Peyer's patch (tissue), 4 donors: ENCODE measurements around the gene NRARP.

Experiments used
- POLR2A ChIP-seq, 2 donors: fragments of 450-650 bp; IDR thresholded peaks; one replicate each; pipeline ENCODE4 v1.5.1; 2017; ENCODE audit warnings: antibody characterized with exemption in 2 of 2, mild to moderate bottlenecking in 2 of 2, moderate library complexity in 2 of 2
- TF ChIP-seq, protein P1 (sequence below), 6 experiments: fragments of 450-650 bp in 4 of 6; fragments of 200-600 bp in 2 of 6; sonication (generic) in 1 of 6; IDR thresholded peaks; one replicate each; pipeline ENCODE4 v1.5.1; 2017 to 2019; ENCODE audit warnings: antibody characterized with exemption in 6 of 6, mild to moderate bottlenecking in 3 of 6, moderate library complexity in 1 of 6

DNA sequence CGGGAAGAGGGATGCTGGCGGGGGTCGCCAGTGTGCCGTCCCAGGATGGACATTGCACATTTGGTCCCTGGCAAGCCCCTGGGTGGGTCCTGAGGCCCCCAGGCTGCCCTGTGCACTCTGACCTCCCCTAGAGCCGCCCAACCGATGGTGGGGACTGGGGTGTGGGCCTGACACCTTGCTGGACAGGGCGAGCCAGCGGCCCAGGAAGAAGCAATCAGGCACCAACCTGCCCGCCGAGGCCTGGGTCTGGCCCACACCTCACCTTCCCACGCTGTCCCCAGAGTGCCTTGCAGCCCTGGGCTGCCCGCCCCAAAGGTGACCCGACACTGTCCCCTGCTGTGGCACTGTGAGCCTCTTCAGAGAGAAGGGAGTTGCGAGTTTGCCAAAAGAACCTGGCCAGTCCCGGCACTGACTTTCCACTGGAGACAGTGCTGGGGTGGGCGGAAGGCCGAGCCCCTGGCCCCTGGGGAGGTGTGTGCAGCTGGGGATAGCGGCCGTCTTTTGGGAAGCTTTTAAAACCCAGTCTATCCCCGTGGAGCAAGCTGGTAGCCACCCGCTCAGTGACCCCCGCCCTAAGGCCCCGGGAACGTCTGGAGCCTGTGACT, 12.0 kb upstream of the NRARP start:
- TF ChIP-seq POLR2A (IDR thresholded peaks at IDR 0.05) = no peak
- TF ChIP-seq, protein P1, sequence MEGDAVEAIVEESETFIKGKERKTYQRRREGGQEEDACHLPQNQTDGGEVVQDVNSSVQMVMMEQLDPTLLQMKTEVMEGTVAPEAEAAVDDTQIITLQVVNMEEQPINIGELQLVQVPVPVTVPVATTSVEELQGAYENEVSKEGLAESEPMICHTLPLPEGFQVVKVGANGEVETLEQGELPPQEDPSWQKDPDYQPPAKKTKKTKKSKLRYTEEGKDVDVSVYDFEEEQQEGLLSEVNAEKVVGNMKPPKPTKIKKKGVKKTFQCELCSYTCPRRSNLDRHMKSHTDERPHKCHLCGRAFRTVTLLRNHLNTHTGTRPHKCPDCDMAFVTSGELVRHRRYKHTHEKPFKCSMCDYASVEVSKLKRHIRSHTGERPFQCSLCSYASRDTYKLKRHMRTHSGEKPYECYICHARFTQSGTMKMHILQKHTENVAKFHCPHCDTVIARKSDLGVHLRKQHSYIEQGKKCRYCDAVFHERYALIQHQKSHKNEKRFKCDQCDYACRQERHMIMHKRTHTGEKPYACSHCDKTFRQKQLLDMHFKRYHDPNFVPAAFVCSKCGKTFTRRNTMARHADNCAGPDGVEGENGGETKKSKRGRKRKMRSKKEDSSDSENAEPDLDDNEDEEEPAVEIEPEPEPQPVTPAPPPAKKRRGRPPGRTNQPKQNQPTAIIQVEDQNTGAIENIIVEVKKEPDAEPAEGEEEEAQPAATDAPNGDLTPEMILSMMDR (IDR thresholded peaks at IDR 0.05) = no peak
